Peyer's patch (tissue), 4 donors: ENCODE results near the gene MPHOSPH10. TPM values are rescaled to one million over a fixed set of nuclear protein-coding genes. Genes with fewer than 3 reads are reported as not detected.

Source experiments
- DNase-seq, 3 donors: peaks; one replicate each; pipeline ENCODE4 v3.0.0-alpha.2; 2017 to 2019
- H3K27ac ChIP-seq, 4 donors: fragments of 200-600 bp; sonication (generic); one replicate each; pipeline ENCODE4 v1.5.1; 2016 to 2019
- H3K27me3 ChIP-seq, 2 donors: fragments of 200-600 bp; sonication (generic); one replicate each; pipeline ENCODE4 v1.5.1; 2019
- H3K36me3 ChIP-seq, 3 donors: fragments of 200-600 bp; sonication (generic); one replicate each; pipeline ENCODE4 v1.5.1; 2016 to 2019
- H3K4me1 ChIP-seq, 4 donors: fragments of 200-600 bp; sonication (generic); one replicate each; pipeline ENCODE4 v1.5.1; 2016 to 2019
- H3K4me3 ChIP-seq, 4 donors: fragments of 200-600 bp; sonication (generic); 1 replicate in 3 of 4; 2 replicates in 1 of 4; pipeline ENCODE4 v1.5.1; 2016 to 2019; ENCODE audit warnings: mild to moderate bottlenecking in 1 of 4
- H3K9me3 ChIP-seq, 4 donors: fragments of 200-600 bp; sonication (generic); one replicate each; pipeline ENCODE4 v1.5.1; 2016 to 2019; ENCODE audit warnings: mild to moderate bottlenecking in 1 of 4
- CTCF ChIP-seq, 6 experiments: fragments of 450-650 bp in 4 of 6; fragments of 200-600 bp in 2 of 6; sonication (generic) in 1 of 6; IDR thresholded peaks; one replicate each; pipeline ENCODE4 v1.5.1; 2017 to 2019; ENCODE audit warnings: antibody characterized with exemption in 6 of 6, mild to moderate bottlenecking in 3 of 6, moderate library complexity in 1 of 6
- POLR2A ChIP-seq, 2 donors: fragments of 450-650 bp; IDR thresholded peaks; one replicate each; pipeline ENCODE4 v1.5.1; 2017; ENCODE audit warnings: antibody characterized with exemption in 2 of 2, mild to moderate bottlenecking in 2 of 2, moderate library complexity in 2 of 2
- total RNA-seq, 4 donors: library from RNA; depleted of rRNA; stranded (reverse); fragments of >200 nt; gene quantifications; one replicate each; pipeline ENCODE4 v1.1.0, GENCODE V29; 2016

Gene MPHOSPH10
- total RNA-seq, 4 donors from 2014 or later = 16.3 to 37.1 (median 20.7) TPM

DNA sequence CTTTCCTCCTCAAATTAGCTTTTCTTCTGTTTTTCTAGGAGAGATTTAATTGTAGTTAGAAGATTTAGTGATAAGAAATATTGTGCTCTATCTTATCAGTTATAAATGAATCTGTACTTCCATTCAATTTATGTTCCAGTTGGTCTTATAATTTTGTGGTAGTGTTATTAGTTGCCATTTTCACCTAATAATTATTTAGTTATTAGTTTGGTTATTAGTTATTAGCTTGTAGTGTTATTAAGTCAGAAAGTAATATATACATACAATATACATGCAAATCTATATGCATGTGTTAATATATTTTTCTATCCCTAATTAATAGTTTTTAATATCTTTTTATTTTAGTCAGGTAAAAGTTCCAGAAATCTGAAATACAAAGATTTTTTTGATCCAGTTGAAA is 3.2 kb downstream of the MPHOSPH10 start:
- Histone ChIP-seq H3K27me3 (no peaks in the 10 kb centered on the region), H3K9me3 (no peaks in the 10 kb centered on the region), H3K4me3 (no peak overlapping the region), H3K4me1 (peaks cover 0 to 20% (median 0%) of the 10 kb centered on the region in 4 donors), H3K36me3 (peaks cover 0 to 48% (median 0%) of the 10 kb centered on the region in 3 donors), H3K27ac (no peak overlapping the region)
- TF ChIP-seq CTCF (IDR thresholded peaks at IDR 0.05) (no peak), POLR2A (IDR thresholded peaks at IDR 0.05) (no peak)
- DNase-seq = no peak

- Histone ChIP-seq H3K9me3 (no peaks in the 10 kb centered on the region), H3K4me1 (peaks cover 0 to 13% (median 0%) of the 10 kb centered on the region in 4 donors), H3K27ac (no peak overlapping the region), H3K36me3 (peaks cover 0 to 74% (median 0%) of the 10 kb centered on the region in 3 donors), H3K27me3 (no peaks in the 10 kb centered on the region), H3K4me3 (no peak overlapping the region)
- TF ChIP-seq CTCF (IDR thresholded peaks at IDR 0.05) (no peak), POLR2A (IDR thresholded peaks at IDR 0.05) (no peak)
- DNase-seq = no peak
Measured at GRCh38 chr2:71136174-71136573, 5.7 kb downstream of the MPHOSPH10 start.

- Histone ChIP-seq H3K4me1 (no peaks in the 10 kb centered on the region), H3K36me3 (peaks cover 0 to 100% (median 2%) of the 10 kb centered on the region in 3 donors), H3K4me3 (no peak overlapping the region), H3K27me3 (no peaks in the 10 kb centered on the region), H3K27ac (no peak overlapping the region), H3K9me3 (no peaks in the 10 kb centered on the region)
- no peak for DNase-seq
- TF ChIP-seq POLR2A (IDR thresholded peaks at IDR 0.05) = no peak
- TF ChIP-seq CTCF (IDR thresholded peaks at IDR 0.05) = no peak
Measured at GRCh38 chr2:71143782-71144181, 13.3 kb downstream of the MPHOSPH10 start.

DNA sequence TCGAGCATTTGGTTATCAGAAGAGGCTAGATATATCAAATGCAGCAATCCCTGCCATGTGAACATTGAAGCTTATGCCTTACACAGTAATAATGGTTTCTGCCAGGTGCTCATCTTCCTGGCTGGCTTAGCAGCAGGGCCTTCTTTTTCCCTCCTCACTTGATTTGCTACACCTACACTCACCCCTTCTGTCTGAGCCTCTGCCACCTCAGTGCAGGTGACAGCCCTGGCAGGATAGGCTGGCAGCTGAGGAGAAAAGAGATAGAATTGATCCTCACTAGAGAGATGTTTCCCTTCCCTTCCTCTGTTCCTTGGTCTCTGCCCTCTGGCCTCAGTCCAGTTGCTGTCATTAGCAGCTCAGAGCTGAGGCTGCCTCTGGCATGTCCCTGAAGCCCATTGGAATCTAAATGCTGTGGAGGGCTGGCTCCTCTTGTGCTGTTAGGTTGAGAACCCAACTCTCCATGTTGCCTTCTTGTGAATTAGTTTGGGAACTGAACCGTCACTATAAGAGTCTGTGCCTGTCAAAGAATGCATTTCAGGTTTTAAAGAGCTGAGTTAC is 18.2 kb downstream of the MPHOSPH10 start:
- H3K4me1 ChIP-seq = no peaks in the 10 kb centered on the region
- DNase-seq = no peak
- H3K27ac ChIP-seq = no peak overlapping the region
- H3K27me3 ChIP-seq = no peaks in the 10 kb centered on the region
- H3K4me3 ChIP-seq = no peak overlapping the region
- H3K9me3 ChIP-seq = no peaks in the 10 kb centered on the region
- TF ChIP-seq CTCF (IDR thresholded peaks at IDR 0.05) (no peak), POLR2A (IDR thresholded peaks at IDR 0.05) (no peak)
- H3K36me3 ChIP-seq = peaks cover 0 to 71% (median 0%) of the 10 kb centered on the region in 3 donors

DNA sequence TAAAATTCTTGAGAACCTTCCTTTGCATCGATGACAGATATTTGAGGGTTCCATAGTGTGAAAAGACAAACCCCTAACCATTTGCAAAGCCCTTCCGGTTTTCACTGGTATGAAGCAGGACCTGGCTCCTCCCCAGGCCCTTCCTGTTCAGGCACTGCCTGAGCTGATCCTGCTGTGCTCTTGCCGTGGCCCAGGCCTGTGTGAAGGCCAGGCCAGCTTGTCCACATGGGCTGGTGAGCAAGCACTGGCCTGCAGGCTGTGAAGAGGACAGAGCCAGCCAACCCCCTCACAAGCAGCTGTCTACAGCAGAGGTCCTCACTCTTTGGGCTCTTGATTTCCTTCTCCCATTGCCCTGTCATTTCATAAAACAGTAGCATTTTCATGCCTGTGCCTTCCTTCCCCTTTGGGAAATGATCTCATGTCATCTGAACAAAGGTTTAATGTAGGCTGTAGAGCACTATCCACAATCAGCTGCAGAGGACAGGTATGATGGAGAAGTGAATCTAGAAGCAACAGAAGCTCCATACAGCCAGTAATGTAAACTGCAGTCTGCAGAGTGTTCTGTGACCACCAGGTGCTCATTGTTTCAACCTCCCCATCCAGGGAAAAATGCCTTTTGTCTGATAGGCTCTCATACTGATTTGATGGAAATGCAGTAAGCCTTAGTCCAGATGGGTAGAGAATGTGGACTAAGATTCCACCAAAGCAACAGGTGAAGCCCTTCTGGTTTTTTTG is 19.8 kb downstream of the MPHOSPH10 start:
- peaks cover 0 to 54% (median 0%) of the 10 kb centered on the region in 3 donors for H3K36me3 ChIP-seq
- no peak overlapping the region for H3K4me3 ChIP-seq

More for the DNA sequence above, 19.8 kb downstream of the MPHOSPH10 start:
- DNase-seq = no peak
- no peak for TF ChIP-seq POLR2A (IDR thresholded peaks at IDR 0.05)
- no peak for TF ChIP-seq CTCF (IDR thresholded peaks at IDR 0.05)
- Histone ChIP-seq H3K27me3 (no peaks in the 10 kb centered on the region), H3K9me3 (no peaks in the 10 kb centered on the region), H3K27ac (no peak overlapping the region), H3K4me1 (no peaks in the 10 kb centered on the region)
